D341Med (cell line): ENCODE data around the gene GAL3ST3.
A peak's percentile ranks its signal among the peaks of the same experiment; 100 is the strongest.
"Not testable (repeated sequence)": the region's sequence is repeated elsewhere in the genome, so short reads cannot be mapped to it uniquely, and the experiment has no call there.

Experiments used
- DNase-seq: peaks from one replicate; pipeline ENCODE4 v3.0.0; 2012; ENCODE audit warnings: low spot score

Gene GAL3ST3

GRCh38 chr11:66048547-66049323 is at the start of gene GAL3ST3:
Gene GAL3ST3, minus strand, starts transcription at chr11:66049161. Its CDS starts 3,746 bp downstream, at chr11:66045415.
- DNase-seq: no peak

- DNase-seq: not testable (repeated sequence)
Measured at GRCh38 chr11:66092125-66092524, 43.2 kb upstream of the GAL3ST3 start.

- no peak for DNase-seq
Measured at GRCh38 chr11:66090288-66090687, 41.3 kb upstream of the GAL3ST3 start.

GRCh38 chr11:66089067-66089466 is 40.1 kb upstream of the GAL3ST3 start:
- no peak for DNase-seq

GRCh38 chr11:66087148-66087908 is 38.4 kb upstream of the GAL3ST3 start:
- DNase-seq: no peak

- no peak for DNase-seq
Measured at GRCh38 chr11:66084821-66085475, 36.0 kb upstream of the GAL3ST3 start.

- no peak for DNase-seq
Measured at GRCh38 chr11:66083767-66084166, 34.8 kb upstream of the GAL3ST3 start.

- DNase-seq: no peak
Measured at GRCh38 chr11:66082946-66083698, 34.2 kb upstream of the GAL3ST3 start.

GRCh38 chr11:66081505-66081904 is 32.5 kb upstream of the GAL3ST3 start:
- DNase-seq: no peak

- no peak for DNase-seq
Measured at GRCh38 chr11:66080055-66080817, 31.3 kb upstream of the GAL3ST3 start.

GRCh38 chr11:66078949-66079348 is 30.0 kb upstream of the GAL3ST3 start:
- not testable (repeated sequence) for DNase-seq

- DNase-seq: no peak
Measured at GRCh38 chr11:66077927-66078326, 29.0 kb upstream of the GAL3ST3 start.

- DNase-seq: no peak
Measured at GRCh38 chr11:66076561-66076960, 27.6 kb upstream of the GAL3ST3 start.

- no peak for DNase-seq
Measured at GRCh38 chr11:66075273-66075672, 26.3 kb upstream of the GAL3ST3 start.

- DNase-seq: no peak
Measured at GRCh38 chr11:66073669-66074068, 24.7 kb upstream of the GAL3ST3 start.

- no peak for DNase-seq
Measured at GRCh38 chr11:66072518-66072917, 23.6 kb upstream of the GAL3ST3 start.

GRCh38 chr11:66072081-66072480 is 23.1 kb upstream of the GAL3ST3 start:
- DNase-seq: no peak

- no peak for DNase-seq
Measured at GRCh38 chr11:66071381-66071801, 22.4 kb upstream of the GAL3ST3 start.

- peak; percentile 63 for DNase-seq
Measured at GRCh38 chr11:66070604-66071380, 21.8 kb upstream of the GAL3ST3 start.
